GM18909 (cell line): Measurements from ENCODE around the gene SUSD2.
A peak's percentile ranks its signal among the peaks of the same experiment; 100 is the strongest.

ENCODE experiments used
- ATAC-seq: cut with Tn5 transposase; IDR thresholded peaks from one replicate; pipeline ENCODE4 v1.9.1; 2021; ENCODE audit warnings: mild to moderate bottlenecking; ENCODE audit not compliant: unreplicated experiment, poor library complexity

SUSD2 gene

GRCh38 chr22:24148266-24149197, 32.8 kb upstream of the SUSD2 start:
- no peak for ATAC-seq

DNA sequence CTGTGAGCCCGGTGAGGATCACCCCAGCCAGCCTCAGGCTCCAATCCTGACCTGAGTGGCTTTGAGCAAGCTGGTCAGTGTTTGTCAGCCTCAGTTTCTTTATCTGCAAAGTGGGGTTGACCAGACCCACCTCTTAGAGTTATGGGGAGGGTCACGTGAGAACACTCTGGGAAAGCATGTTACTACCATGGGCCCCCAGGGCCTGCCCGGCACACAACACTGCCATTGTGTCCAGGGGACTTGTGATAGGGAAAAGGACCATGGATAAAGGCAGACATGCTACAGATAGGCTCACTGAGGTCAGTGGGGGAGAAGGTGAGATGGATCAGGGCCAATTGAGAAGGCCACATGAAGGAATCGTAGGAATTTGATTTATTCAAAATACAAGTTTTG, 32.1 kb upstream of the SUSD2 start:
- no peak for ATAC-seq

DNA sequence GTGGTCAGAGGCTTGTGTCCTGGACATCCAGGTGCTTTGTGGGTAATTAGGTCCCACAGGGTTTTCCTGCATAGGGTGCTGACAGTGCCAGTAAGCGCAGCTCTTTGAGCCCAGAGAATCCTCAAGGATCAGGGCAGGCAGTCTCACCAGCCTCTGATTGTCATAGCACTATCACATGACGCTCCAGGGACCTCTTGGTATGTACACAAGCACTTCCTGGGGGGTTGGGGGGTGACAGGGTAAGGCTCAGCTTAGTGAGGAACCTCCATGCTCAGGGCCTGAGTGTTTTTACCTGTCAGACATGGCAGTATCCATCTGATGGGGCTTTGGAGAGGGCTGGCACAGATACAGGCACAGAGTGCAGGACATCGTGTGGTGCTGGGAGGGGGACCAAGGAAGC, 27.9 kb upstream of the SUSD2 start:
- no peak for ATAC-seq

GRCh38 chr22:24153959-24154358, 27.3 kb upstream of the SUSD2 start:
- ATAC-seq = no peak

- no peak for ATAC-seq
These were observed 26.5 kb upstream of the SUSD2 start for GRCh38 chr22:24154826-24155225.

DNA sequence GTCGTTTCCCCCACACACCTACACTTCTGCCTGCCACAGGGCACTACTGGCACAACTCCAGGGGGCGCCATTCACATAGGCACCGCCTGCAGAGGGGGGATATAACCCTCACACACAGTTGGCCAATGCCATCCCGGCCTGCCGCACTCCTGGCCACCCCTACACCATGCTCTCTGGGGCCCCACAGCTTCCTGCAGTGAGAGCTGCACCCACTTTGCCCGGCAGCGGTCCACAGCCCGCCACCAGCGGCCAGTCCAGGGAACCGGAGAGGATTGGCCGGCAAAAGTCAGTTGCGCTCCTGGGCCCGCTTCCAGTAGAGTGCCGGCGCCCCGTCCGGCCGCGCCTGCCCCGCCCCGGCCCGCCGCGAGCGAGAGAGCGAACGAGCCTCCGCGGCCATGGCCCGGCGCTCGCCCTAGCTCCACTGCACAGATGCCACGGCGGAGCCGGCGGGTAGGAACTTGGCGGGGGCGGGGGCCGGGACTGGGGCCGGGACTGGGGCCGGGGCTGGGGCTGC, 25.6 kb upstream of the SUSD2 start:
- peak; percentile 29 for ATAC-seq

DNA sequence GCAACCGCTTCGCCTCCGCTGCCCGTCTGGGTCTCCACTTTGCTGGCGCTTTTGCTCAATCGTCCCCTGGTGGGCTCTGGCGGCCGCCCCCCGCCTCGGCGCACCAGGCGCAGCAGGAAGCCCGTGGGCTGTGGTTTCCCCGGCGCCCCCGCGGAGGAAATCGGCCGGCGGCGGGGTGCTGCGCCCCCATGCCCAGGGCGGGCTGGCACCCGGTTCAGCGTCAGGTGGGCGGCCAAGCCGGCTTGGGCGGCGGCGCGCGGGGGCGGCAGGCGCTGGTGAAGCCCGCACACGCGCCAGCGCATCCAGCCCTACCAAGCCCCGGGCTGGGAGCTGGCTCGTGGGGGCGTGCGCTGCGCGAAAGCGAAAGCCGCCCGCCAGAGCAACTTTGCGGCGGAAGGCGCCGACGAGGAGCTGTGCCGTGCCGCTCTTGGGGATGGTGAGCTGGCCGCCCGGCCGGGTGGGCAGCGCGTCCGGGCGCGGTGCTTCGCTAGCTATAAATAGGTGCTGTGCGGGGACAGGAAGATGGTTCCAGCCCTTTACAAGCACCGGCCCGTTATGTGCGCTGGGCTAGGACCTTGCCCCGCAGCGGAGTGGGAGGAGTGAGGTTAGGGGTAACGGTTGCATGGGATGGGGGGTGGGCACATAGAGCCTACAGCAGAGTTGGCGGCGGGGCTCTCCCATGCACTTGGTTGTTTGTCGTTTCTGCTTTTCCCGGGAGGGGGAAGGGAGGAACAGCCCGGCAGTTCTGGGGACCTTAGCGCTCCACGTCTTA, 25.0 kb upstream of the SUSD2 start:
- peak; percentile 32 for ATAC-seq

GRCh38 chr22:24156913-24157821, 24.1 kb upstream of the SUSD2 start:
- peak; percentile 81 for ATAC-seq

GRCh38 chr22:24157822-24158135, 23.5 kb upstream of the SUSD2 start:
- no peak for ATAC-seq

DNA sequence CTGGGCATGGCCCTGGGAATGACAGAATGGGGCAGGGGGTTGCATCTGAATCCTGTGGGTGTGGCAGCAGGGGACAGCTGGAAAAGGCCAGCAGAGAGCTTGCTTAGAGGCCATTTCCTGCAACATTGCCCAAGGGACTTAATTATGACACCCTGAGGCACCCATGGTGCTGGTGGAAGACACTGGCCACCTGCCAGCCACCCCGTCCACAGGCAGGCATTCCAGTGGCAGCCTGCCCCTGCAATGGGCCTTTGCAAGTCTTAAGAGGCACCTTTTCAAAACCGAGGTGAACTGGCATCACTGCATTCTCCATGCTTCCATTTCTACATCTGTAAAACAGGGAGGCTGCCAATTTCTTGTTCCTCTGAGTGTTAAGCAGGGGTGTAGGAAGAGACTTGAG, 21.6 kb upstream of the SUSD2 start:
- ATAC-seq = no peak

GRCh38 chr22:24160546-24160945, 20.7 kb upstream of the SUSD2 start:
- no peak for ATAC-seq

DNA sequence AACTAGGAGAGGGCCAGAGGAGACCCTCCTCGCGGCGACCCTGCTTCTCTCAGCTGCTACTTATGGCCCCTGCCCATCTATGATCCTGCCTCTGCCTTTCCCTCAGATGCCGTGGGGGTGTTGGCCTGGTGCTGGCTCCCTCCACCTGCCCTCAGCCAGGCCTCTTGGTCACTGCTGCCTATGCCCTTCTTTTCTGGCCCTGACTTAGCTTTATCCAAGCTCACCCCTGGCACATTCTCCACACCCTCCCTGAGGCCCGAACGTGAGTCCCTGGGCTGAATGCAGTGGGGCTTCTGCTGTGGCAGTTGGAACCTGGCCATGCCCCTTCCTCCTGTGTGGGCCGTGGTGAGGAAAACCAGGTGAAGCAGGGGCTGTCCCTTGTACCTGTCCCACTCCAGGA, 19.8 kb upstream of the SUSD2 start:
- ATAC-seq = no peak

- no peak for ATAC-seq
These were observed 19.4 kb upstream of the SUSD2 start for GRCh38 chr22:24161909-24162308.

DNA sequence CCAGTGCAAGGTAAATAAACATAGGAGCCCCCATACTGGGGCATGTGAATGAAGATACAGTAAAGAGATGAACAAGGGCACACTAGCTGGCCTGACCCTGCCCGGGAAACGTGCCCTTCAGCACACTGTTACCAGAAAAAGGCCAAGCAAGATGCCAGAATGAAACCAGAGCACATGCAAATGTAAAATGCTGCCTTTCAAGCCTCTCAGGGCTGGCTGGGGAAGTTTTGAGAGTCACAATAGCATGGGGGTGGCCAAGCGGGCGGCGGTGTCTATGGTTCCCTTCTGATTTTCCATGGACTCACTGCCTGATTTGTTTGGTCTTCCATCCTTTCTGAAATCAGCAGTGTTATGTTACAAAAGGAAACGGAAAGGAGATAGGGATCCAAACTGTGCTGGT, 18.9 kb upstream of the SUSD2 start:
- ATAC-seq = no peak

GRCh38 chr22:24164243-24164642, 17.0 kb upstream of the SUSD2 start:
- ATAC-seq = no peak

GRCh38 chr22:24164940-24165339, 16.3 kb upstream of the SUSD2 start:
- no peak for ATAC-seq

- no peak for ATAC-seq
These were observed 15.6 kb upstream of the SUSD2 start for GRCh38 chr22:24165673-24166072.

DNA sequence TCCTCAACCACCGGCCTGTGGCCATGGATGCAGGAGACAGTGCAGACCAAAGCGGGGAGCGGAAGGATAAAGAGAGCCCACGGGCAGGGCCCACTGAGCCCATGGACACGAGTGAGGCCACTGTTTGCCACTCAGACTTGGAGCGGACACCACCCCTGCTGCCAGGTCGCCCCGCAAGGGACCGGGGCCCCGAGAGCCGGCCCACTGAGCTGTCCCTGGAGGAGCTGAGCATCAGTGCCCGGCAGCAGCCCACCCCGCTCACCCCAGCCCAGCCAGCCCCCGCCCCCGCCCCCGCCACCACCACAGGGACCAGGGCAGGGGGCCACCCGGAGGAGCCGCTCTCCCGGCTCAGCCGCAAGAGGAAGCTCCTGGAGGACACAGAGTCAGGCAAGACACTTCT, 14.5 kb upstream of the SUSD2 start:
- ATAC-seq = no peak

DNA sequence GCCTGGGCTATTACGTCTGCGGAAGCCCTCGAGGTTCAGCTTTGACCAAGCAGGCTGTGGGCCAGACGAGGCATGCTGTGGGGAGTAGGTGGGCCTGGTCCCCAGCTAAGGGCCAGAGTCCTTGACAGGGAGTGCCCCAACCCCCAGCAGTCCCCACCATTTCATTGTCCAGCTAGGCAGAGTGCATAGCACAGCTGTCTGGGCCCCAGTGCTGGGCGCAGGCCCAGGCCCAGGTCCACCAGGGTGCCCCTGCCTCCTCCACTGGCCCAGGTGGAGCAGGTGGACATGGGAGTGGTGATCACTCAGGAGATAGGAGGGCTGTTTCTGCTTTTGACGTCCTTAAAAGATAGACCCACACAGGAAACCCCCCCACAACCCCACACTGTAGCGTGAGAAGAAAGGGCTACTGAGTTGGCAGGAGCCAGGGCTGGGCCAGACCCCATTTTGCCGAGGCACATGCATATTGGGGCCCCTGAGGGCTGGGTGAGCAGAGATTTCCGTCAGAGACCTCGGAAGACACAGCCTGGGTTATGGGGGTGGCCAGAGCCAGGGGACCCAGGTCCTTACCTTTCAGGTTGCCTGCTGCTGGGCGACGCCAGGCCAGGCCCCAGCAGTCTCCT, 11.7 kb upstream of the SUSD2 start:
- no peak for ATAC-seq

- ATAC-seq = no peak
These were observed 11.1 kb upstream of the SUSD2 start for GRCh38 chr22:24170188-24170587.
